ENCODE results near the gene C2orf68. TPM values are rescaled to one million over a fixed set of nuclear protein-coding genes. Genes with fewer than 3 reads are reported as not detected.

C2orf68 gene
- total and polyA plus RNA-seq, 2 of the 8 experiments (the other 6 are each of a cell fraction or from before 2014, with no cell fraction given): 46.3 to 49.4 TPM

GRCh38 chr2:85606116-85606455 lies 5.8 kb downstream of the C2orf68 start (continued):
- no peak for TF ChIP-seq USF2 (IDR thresholded peaks at IDR 0.05; ENCODE audit: low read length)
- no peak for TF ChIP-seq SP1 (IDR thresholded peaks at IDR 0.05; ENCODE audit: low read depth, low read length)
- no peak for TF ChIP-seq MAFK (IDR thresholded peaks at IDR 0.05; ENCODE audit: low read depth, low read length)
